Measurements from ENCODE around the gene PAIP2B.

DNA sequence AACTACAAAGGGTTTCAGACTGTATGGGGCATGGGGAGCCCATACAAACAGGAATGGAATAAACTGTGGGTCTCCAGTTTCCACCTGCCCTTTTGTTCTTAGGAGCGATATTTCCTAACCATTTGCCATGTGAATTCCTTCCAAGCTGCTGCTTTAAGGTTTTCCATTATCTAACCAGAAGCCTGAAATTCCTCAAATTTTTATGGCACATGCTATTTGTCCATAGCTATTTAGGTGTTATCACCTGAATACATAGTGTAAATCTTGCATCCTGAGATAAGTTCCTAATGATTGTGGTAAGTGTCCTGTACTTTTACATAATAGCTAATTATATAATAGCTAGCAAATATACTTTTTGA, 17.4 kb upstream of the PAIP2B start:
- TF ChIP-seq, protein P1, sequence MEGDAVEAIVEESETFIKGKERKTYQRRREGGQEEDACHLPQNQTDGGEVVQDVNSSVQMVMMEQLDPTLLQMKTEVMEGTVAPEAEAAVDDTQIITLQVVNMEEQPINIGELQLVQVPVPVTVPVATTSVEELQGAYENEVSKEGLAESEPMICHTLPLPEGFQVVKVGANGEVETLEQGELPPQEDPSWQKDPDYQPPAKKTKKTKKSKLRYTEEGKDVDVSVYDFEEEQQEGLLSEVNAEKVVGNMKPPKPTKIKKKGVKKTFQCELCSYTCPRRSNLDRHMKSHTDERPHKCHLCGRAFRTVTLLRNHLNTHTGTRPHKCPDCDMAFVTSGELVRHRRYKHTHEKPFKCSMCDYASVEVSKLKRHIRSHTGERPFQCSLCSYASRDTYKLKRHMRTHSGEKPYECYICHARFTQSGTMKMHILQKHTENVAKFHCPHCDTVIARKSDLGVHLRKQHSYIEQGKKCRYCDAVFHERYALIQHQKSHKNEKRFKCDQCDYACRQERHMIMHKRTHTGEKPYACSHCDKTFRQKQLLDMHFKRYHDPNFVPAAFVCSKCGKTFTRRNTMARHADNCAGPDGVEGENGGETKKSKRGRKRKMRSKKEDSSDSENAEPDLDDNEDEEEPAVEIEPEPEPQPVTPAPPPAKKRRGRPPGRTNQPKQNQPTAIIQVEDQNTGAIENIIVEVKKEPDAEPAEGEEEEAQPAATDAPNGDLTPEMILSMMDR (IDR thresholded peaks at IDR 0.05), result no peak
- TF ChIP-seq ZFX (IDR thresholded peaks at IDR 0.05; ENCODE audit: borderline replicate concordance), result no peak

Measured in 22Rv1 (cell line).